Brain pericyte (primary cell): ENCODE results near the gene GNAT1.

Source experiments
- DNase-seq: peaks from one replicate; pipeline ENCODE4 v3.0.0-alpha.2; 2012; ENCODE audit warnings: low read depth, low spot score

The GNAT1 gene

DNA sequence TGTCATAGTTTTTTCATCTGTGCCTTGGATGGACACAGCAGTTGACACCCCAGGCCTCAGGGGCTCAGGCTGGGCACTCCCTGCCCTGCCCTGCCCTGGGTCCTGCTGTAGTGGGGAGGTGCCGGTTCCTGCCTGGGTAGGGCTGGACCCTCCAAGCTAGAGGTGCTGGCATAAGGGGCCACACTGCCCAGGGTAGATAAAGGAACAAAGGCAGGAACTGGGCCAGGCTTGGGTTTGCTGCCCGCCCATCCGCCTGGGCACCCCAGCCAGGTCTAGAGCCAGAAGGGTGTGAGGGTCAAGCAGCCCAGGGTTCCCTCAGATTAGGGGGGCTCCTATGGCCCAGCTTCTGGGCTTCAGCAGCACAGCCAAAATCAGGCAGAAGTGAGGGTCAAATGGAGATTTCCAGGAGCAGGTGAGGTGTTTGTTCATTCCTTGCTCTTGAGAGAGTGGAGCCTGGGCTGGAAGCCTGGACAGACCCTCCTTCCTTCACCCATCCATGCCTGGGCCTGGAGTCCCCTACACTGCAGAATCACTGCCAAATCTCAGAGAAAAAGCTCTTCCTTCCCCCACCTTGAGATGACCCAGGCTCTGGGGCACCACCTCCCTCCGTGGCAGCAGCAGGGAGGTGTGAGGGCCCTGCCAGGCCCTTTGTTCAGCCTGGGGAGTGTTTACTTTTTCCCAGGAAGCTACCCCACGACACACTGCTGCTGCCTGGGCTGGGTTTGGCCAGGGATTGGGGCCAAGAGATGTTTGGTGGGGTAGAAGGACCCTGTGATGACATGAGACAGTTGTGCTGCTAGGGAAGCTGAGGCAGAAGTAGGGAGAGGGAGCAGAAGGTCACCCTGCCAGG is 29.2 kb upstream of the GNAT1 start:
- DNase-seq: no peak

DNA sequence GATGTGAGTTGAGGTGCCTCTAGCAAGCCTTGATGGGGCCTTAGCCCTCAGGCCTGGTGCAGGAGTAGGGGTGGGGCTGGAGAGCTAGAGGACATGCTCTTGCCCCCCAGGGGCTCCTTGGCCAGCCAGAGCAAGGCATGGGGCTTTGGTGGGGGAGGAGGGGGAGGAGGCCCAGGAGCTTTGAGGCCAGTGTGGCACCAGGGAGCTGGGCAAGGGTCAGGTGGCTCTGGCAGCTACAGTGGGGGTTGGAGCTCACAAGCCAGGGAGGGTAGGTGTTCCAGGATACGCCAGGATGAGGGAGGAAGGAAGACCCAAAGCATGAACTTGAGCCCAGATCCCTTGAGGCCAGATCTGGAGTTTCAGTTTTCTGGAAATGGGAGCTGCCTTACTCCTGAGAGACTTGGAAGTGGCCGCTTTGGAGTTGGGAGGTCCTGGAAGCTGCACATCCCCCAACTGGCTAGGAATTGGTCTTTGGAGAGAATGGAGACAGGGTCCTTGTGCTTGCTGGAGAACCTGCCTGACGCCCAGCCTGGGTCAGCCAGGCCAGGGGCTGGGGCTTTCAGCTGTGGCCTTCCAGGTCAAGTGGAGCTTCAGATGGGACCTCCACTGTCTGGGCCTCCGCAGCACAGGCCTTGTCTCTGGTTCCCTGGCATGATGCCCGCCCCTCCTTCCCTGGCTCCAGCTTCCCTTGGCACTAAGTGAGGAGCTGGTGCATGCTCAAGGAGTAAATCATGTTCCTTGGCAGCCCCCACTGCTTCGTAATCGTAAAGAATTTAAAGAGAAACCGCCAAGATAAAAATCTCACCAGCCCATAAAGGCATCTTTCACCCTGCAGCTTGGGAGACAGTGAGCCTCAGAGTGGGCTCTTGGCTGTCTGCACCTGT is 27.6 kb upstream of the GNAT1 start:
- no peak for DNase-seq

DNA sequence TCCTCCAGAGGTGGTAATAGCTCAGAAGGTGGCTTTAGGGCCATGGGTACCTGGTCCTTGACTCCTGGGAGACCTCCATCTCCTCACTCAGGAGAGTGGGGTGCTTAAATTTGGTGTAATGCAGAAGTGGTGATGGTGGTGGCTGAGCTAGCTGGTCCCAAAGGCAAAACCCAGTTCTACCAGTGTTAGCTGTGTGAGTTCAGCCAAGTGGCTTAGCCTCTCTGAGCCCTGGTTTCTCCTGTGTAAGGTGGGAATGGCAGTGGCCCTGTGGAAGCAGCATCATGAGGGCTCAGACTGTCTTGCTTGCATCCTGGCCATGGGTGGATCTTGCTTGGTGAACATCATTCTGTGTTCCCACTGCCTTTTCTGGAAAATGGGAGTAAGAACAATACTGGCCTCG is 26.9 kb upstream of the GNAT1 start:
- DNase-seq: no peak

DNA sequence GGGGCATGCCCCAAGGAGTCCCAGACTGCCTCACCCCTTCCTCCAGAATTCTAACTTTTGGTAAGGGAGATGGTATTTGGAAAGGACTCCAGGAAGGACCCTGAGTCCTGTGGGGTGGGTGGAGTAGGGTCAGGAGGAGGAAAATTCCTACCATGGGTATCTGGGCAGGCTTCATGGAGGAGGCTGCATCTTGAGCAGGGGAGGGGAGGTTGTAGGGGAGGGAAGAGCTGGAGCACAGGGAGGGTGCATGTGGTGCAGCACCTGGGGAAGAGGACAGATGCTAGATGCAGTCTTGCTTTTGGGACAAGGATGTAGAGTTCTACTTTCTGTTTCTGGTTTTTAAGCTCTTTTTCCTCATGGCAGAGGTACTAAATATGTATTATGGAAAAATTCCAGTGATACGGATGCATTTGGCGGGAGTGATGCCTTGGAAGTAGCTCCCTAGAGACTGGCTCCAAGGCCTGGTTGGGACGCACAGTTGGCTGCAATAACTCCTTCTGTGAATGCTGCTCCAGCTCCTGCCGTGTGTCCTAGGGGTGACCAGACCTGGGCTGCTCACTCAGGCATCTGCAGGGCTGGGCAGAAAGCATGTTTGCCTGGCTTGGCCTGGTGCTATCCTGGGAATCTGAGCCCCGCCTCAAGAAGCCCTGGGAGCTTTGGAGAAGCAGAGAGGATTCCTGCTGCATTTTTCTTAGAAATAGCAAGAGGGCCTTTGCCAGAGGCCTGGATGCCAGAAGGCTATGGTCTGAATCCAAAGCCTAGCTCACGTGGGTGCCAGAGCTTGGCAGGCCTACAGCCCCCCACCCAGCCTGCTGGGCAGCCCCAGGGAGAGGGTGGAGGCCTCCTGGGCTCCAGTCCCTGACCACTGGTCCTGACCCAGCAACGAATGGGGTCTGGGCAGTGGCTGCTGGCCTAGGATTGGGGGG is 26.2 kb upstream of the GNAT1 start:
- DNase-seq: no peak

DNA sequence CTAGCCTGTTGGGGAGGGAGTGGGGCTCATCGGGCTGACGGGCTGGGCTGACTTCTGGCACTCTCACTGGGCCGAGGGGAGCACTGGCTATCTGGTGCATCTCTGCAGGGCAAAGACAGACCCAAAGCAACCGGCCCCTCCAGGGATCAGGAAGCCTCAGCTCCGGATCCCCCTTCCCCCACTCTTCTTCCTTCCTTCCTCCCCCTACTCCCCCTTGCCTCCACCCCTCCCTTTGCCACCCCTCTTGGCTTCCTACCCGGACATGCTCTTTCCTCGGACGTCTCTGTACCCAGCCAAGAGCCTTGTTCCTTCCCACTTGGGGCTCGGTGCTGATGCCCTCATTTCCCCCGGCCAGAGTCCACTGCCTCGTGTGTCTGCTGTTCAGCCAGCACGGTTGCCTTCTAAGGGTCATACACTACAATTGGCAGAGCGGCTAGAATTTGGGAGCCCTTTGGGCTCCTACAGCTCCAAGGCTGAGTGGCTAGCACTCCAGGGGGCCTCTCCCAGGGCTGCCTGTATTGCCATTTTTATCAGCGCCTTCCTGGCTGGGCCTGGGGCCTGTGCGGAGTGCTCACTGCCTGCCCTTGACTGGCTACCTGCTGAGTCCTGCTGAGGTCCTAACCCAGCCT is 25.4 kb upstream of the GNAT1 start:
- no peak for DNase-seq

DNA sequence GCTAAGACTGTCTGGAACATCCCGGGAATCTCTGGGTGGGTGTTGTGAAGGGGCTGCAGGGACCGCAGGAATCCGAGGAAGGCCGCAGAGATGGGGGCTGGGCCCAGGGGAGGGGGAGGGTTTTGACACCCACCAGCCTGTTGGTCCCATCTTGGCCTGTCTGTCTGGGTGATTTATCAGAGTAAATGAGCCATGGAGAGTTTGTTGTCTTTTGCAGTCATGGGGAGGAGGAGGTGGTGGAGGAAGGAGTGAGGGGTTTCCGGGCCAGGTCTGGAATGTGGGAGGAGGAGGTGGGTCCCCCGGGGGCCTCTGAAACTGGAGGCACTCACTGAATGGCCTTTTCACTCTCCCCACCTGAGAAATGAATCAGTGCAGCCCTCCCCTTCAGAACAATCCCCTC is 24.8 kb upstream of the GNAT1 start:
- no peak for DNase-seq

DNA sequence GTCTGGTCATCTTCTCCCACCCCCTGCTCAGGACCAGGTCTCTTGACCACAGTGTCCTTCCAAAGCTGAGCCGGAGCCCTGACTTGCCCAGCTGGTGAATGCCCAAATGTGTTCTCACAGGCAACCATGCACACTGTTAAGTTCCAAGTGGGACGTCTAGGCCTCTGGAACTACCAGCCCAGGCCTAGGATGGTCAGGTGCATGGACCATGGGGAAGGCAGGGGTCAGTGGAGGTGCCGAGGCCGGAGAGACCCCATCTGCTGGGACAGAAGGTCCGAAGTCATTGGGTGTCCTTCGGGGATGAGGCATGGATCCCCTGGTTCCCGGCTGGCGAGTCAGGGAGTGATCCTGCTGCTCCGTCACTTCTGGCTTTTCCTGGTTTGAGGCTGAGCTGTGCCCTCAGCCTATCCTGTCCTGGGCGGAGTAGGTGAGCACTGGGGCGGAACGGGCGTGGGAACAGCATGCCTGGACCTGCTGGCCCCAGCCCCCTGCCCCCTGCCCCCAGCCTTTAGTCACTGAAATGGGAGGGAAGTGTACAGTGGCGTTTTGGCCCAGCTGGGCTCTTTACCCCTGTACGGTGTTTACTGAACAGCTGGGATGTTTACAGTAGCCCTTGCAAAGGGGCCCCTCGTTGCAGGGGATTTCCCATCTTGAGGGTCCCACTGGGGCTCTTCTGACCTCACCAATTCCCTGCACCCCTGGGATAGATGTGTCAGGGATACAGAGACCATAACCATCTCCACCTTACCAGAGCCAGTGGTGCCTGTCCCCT is 24.2 kb upstream of the GNAT1 start:
- no peak for DNase-seq

DNA sequence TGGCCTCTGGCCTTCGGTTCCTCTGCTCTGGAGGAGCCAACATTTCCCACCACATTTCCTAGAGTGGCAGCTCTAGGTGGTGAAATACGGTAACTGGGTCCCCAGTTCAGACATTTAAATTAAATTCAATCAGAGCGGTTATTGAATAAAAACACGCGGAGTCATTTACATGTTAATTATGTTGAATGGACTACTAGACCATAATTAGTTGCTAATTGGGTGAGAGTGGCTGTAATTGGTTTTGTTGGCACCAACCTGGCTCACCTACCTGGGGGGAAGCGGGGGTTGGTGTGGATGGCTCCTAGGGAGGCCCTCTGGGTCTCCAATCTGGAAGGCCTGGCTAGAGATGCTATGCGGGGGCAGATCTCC is 23.6 kb upstream of the GNAT1 start:
- DNase-seq: no peak

DNA sequence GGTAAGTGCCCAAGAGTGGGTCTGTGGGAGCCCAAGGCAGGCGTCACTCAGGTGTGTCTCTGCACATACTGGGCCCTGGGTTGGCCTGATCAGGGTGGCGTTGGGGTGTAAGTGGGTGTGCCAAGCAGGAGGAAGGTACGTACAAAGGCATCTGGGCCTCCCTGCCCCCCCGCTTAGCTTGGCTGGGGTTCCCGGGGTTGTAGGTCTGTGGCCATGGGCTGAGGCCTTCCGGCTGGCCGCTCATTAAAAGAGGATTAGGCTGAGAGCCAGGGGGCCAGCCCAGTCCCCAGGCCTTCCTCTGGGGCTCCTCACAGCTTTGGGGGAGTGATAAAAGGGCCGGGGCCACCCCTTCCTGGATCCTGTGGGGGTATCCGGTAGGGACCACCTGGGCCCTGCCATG is 23.0 kb upstream of the GNAT1 start:
- no peak for DNase-seq

DNA sequence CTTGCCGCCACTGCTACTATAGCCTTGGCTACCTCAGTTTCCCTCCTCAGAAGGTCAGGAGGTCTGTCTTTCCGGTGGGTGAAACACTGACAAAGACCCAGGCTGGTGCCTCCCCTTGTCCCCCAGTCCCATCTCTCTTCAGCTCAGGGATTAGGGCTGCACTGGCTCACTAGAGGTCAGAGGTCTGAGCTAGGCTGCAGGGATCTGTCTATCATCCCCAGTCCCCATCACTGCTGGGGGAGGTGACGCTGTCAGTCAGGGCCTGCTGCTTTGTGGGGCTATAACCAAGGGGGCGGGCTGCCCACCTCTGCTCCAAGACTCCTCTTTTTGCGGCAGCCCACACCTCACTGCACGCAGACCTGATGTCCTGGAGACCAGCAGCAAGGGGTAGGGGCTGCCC is 22.6 kb upstream of the GNAT1 start:
- DNase-seq: no peak

DNA sequence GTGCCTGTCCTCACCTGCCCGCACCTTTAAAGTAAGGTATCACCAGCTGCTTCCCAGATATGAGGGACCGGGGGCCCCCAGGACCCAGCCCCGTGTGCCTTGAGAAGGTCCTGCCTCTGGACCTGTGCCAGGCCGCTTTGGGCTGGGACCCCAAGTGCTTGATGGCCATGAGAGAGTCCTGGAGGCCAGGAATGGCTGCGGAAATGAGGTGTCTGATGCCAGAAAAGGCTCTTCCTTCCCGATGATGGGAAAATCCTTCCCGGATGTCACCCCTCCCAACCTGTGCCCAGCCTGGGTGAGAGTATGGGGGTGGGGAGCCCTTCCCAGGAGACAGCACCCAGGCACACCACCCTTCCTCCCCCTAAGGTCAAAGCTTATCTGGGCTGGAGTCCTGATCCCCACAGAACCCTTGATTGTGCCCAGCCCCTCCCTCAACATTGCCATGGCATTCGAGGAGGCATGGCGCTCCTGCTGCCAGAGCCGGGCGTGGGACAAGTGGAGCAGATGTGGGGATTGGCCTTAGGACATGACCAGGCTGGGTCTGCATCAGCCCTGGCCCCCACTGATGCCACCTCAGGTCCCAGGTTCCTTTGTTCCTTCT is 22.1 kb upstream of the GNAT1 start:
- no peak for DNase-seq

DNA sequence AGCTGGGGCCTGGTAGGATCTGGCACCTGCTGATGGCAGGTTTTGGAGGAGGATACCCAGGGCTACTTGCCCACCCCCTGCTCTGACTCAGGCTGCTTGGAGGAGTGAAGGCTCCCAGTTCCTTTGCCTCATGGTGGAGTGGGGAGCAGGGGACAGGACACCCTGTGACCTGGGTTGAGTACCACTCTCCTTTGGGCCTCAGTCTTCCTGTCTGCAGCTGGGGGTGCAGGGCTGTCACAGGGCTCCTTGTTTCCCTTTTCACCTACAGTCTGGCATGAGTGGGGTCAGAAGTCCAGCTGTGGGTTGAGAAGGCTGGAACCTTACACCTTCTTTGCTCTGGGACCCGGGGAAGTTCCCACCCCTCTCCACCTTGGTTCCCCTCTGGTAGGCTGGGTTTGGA is 21.6 kb upstream of the GNAT1 start:
- DNase-seq: no peak

DNA sequence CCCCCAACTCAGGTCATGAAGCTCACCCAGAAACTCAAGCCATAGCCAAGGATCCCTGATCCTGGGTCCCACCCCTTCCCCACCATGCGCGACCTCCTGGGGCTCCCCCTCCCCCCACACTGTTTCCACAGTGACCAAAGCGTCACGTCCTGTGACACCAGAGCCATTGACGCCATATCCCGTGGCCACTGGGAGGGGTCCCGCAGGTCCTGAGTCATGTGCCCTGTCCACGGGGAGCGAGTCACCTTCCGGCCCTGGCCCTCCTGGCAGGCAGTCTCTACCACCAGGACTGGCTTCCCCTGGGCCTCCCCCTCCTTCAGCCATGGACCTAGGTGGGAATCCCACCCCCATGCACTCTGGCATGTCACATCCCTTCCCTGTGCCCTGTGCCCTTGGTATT is 20.7 kb upstream of the GNAT1 start:
- DNase-seq: no peak

DNA sequence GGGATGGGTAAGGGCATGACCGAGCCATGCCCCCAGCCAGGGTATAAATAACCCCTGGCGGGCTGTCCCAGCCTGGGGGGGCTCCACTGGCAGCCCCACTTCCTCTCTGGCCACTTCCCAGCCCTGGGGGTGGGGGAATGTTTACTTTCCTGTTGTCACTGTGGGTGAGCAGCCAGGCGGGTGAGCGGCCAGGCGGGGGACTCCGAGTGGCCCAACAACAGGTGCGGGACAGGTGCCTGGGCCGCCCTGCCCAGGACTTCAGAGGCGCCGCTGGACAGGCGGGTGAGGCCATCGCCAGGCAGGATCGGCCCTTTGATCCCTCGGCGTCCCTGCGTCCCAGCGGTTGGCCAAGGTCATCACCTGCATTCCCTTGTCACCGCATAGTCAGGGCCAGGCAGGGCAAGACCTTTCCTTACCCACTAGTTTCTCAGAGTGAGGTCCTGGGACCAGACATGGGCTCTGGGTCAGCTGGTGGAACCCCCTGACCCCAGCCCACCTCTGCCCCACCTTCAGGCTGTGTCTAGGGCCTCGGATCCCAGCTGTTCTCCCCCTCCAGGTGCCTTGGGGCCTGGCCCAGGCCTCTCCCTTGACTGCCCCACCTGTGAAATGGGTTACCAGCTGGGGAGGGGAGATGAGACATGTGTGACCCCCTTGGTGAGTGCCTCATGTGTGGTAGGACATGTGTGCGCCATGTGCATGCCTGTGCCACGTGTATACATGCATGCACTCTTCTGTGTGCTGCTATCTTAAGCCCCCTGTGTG is 19.7 kb upstream of the GNAT1 start:
- no peak for DNase-seq

DNA sequence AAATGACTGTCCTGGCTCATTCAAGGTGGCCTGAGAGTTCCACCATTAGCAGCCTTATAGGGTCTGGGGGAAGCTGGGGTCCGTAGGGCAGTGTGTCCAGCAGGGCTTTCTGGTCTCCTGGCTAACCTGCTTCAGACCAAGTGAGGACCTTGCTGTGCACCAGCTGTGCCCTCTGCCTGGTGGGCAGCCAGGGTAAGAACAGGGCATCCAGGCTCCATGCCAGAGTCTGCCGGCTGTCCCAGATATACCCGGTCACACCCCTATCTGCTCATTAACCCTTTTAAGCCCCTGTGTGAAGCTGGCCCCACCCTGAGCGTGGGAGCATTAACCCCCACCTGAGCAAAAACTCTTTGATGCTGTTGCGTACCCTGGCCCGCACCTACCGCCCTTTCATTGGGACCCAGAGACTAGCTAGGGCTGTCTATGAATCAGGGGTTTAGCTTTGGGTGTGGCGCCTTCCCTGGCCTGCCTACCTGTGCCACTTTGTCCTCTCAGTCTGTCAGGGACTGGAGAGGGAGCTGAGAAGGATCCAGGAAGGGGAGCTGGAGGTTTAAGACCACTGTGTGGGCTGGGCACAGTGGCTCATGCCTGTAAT is 18.7 kb upstream of the GNAT1 start:
- DNase-seq: no peak

DNA sequence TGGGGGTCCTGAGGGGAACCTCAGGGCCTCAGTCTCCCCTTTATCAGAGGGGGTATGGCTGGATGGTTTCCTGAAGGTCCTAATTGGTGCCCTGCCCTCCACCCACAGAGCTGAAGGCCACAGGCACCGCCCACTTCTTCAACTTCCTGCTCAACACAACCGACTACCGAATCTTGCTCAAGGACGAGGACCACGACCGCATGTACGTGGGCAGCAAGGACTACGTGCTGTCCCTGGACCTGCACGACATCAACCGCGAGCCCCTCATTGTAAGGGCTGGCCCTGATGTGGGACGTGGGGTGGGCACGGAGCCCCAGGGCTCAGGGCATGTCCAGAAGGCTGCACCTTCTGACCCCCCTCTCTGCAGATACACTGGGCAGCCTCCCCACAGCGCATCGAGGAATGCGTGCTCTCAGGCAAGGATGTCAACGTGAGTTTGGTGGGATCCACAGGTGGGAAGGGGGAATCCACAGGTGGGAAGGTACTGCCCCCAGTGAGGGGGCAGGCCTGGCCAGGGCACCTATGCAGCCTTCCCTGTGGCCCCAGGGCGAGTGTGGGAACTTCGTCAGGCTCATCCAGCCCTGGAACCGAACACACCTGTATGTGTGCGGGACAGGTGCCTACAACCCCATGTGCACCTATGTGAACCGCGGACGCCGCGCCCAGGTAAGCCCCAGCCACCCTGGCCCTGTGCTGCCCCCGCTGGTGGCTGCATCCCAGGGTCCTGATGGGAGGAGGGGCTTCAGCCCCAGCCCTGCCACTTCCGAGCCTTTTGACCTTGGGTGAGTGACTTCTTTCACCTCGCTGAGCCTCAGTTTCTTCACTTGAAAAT is 17.5 kb upstream of the GNAT1 start:
- no peak for DNase-seq

DNA sequence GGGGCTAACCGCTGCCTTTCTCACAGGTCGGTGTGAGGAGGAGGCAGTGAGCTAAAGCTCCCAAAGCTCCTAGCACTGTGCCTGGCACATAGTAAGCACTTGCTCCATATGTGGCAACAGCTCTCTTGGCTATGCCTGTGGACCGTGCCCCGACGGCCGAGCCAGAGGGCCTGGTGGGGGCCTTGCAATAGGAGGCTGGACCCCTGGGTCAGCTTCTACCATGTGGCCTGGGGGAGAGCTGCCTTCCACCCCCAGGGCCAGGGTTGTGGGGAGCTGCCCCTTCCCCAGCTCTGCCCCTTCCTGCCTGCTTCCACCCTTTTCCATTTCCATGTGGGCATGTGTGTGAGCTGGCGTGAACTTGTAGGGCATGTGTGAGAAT is 16.9 kb upstream of the GNAT1 start:
- no peak for DNase-seq

DNA sequence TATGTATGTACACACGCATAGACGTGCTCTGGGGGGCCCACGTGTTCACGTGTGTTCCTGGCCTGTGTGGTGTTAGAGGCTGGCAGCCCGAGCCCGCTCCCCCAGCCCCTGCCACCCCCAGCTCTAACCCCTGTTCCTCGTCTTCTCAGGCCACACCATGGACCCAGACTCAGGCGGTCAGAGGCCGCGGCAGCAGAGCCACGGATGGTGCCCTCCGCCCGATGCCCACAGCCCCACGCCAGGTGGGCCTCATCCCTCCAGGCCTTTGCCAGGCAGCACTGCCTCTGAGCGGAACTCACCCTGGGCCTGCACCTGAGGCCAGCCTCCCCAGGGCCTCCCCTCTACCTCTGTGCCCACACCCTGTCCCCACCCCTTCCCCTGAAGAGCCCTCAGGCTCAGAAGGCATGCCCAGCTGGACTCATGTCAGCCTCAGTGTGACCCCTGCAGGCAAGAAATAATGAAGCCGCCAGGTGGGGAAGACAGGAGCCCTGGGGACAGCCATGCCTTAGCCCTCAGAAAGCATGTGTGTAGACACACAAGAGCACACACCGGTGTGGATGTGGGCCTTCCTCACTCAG is 16.4 kb upstream of the GNAT1 start:
- DNase-seq: no peak
